ENCODE data around the gene ATPAF2. TPM values are rescaled to one million over a fixed set of nuclear protein-coding genes. Genes with fewer than 3 reads are reported as not detected.

Gene ATPAF2
- total and polyA plus RNA-seq, 7 donors, result 10.3 to 28.8 (median 19.7) TPM

GRCh38 chr17:17976931-17977570 lies 61.9 kb downstream of the ATPAF2 start:
- no peak for TF ChIP-seq CTCF (IDR thresholded peaks at IDR 0.05)
- no peak for TF ChIP-seq EP300 (IDR thresholded peaks at IDR 0.05)
- no peak for TF ChIP-seq POLR2A (IDR thresholded peaks at IDR 0.05)
- TF ChIP-seq POLR2AphosphoS5 (IDR thresholded peaks at IDR 0.05), result no peak
- 89 to 91% methylated on average over 10 of the region's 10 CpGs for WGBS, 2 donors
- Histone ChIP-seq H3K4me3 (no peak overlapping the region), H3K4me1 (peaks cover 0 to 10% (median 6%) of the 10 kb centered on the region in 4 donors), H3K27me3 (no peaks in the 10 kb centered on the region), H3K27ac (no peak overlapping the region), H3K36me3 (no peaks in the 10 kb centered on the region), H3K9me3 (no peaks in the 10 kb centered on the region)
- intact Hi-C loops (cut with DNase I), result no loop called here
- no peak for DNase-seq

GRCh38 chr17:17975436-17975835 lies 63.5 kb downstream of the ATPAF2 start:
- 74 to 82% methylated on average over 8 of the region's 8 CpGs for WGBS, 2 donors
- no peaks in the 10 kb centered on the region for H3K9me3 ChIP-seq
- no peak for DNase-seq
- H3K27me3 ChIP-seq, result no peaks in the 10 kb centered on the region
- H3K4me3 ChIP-seq, result no peak overlapping the region
- H3K4me1 ChIP-seq, result peaks cover 0 to 22% (median 19%) of the 10 kb centered on the region in 4 donors
- intact Hi-C loops (cut with DNase I), result no loop called here
- H3K27ac ChIP-seq, result no peak overlapping the region
- no peak for TF ChIP-seq EP300 (IDR thresholded peaks at IDR 0.05)
- TF ChIP-seq POLR2AphosphoS5 (IDR thresholded peaks at IDR 0.05), result no peak
- no peak for TF ChIP-seq CTCF (IDR thresholded peaks at IDR 0.05)
- no peak for TF ChIP-seq POLR2A (IDR thresholded peaks at IDR 0.05)
- no peaks in the 10 kb centered on the region for H3K36me3 ChIP-seq

GRCh38 chr17:17972952-17973254 lies 66.1 kb downstream of the ATPAF2 start:
- 3 to 4% methylated on average over 13 of the region's 13 CpGs for WGBS, 2 donors
- H3K27me3 ChIP-seq, result no peaks in the 10 kb centered on the region
- H3K9me3 ChIP-seq, result no peaks in the 10 kb centered on the region
- H3K27ac ChIP-seq, result peak overlapping the region; percentile 41 to 75 (median 62)
- DNase-seq, result no peak
- TF ChIP-seq POLR2A (IDR thresholded peaks at IDR 0.05) (no peak), EP300 (IDR thresholded peaks at IDR 0.05) (no peak), CTCF (IDR thresholded peaks at IDR 0.05) (no peak), POLR2AphosphoS5 (IDR thresholded peaks at IDR 0.05) (no peak)
- H3K4me1 ChIP-seq, result peaks cover 0 to 33% (median 26%) of the 10 kb centered on the region in 4 donors
- intact Hi-C loops (cut with DNase I), result loop anchor here (5.0 kb wide), 4 partner anchors 64 to 291 kb away; partner anchors contain the start of genes ATPAF2, GID4 and RAI1
- no peaks in the 10 kb centered on the region for H3K36me3 ChIP-seq
- peak overlapping the region; percentile 52 to 81 (median 62) for H3K4me3 ChIP-seq

- Histone ChIP-seq H3K4me1 (peaks cover 0 to 38% (median 27%) of the 10 kb centered on the region in 4 donors), H3K9me3 (no peaks in the 10 kb centered on the region), H3K36me3 (no peaks in the 10 kb centered on the region), H3K27me3 (no peaks in the 10 kb centered on the region), H3K27ac (peak within 1 kb of the TSS; percentile 89 to 95 (median 94)), H3K4me3 (peak within 1 kb of the TSS; percentile 75 to 98 (median 84))
- intact Hi-C loops (cut with DNase I), result loop anchor here (5.0 kb wide), 4 partner anchors 65 to 290 kb away; partner anchors contain the start of genes ATPAF2, GID4 and RAI1
- TF ChIP-seq CTCF (IDR thresholded peaks at IDR 0.05), result peak in 1 of 4 experiments; percentile 9
- peak; percentile 89 to 97 (median 95) for TF ChIP-seq POLR2AphosphoS5 (IDR thresholded peaks at IDR 0.05)
- peak; percentile 85 to 90 for TF ChIP-seq POLR2A (IDR thresholded peaks at IDR 0.05)
- TF ChIP-seq EP300 (IDR thresholded peaks at IDR 0.05), result no peak
- peak; percentile 100 for DNase-seq
- WGBS, 2 donors, result 0% methylated on average over 59 of the region's 59 CpGs
These were observed 66.6 kb downstream of the ATPAF2 start, which contains the start of the genes DRC3 and TOM1L2 for GRCh38 chr17:17972126-17972951. TSS of gene DRC3 (plus strand) at chr17:17972862. CDS start at chr17:17977599, 4,737 bp downstream. TSS of gene TOM1L2 (minus strand) at chr17:17972400. CDS start at chr17:17972313, 87 bp downstream.

Data from sigmoid colon (tissue), 7 donors.